ENCODE results near the gene COL2A1.

- TF ChIP-seq CTCF (tag by site-specific recombination; IDR thresholded peaks at IDR 0.05) (no peak), HOXD13 (CRISPR knock-in tag; IDR thresholded peaks at IDR 0.05; ENCODE audit: borderline replicate concordance) (no peak)
Observed at GRCh38 chr12:48036818-48037217, 32.5 kb upstream of the COL2A1 start.

Measured in HEK293 (cell line).